Activated effector memory CD4-positive, alpha-beta T cell treated with anti-CD3 and anti-CD28 coated beads, Interleukin-2, amount 50 U/mL, for 16 hours (primary cell): ENCODE results near the gene COL5A2.

Source experiments
- DNase-seq: peaks from one replicate; pipeline ENCODE4 v3.0.0-alpha.2; 2020

Gene COL5A2

DNA sequence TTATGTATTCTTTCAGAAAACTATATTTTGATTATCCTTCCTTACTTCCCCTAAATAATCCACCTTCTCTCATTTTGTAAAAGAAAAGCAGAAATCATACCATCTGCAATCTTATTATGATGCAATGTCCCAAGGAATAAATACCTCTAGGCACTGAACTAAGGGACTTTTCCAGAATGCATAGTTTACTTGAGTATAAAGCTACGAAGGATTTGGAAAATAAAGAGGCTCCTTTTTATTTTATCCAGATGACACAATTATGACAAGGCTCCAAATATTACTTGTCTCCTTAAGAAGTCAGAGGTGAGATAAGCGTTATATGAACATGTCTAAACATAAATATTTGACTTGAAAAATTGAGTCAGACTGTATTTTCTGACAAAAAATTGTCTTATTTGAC lies 133.2 kb downstream of the COL5A2 start:
- no peak for DNase-seq

DNA sequence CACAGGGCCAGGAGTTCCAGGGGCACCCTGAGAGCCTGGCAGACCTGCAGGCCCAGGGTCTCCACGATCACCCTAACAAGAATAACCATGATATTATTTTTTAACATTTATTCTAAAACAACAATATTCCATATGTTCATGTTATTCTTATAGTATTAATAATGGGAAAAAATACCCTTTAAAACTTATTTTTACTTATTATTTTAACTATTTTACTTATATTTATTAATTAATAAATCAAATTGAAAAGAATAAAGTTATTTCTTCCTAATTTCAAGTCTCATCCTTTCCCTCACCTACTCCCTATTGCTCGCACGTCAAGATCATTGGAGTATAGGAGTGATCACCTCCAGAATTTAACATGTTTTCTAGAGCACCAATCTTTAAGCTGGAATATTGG lies 133.7 kb downstream of the COL5A2 start:
- DNase-seq = no peak

DNA sequence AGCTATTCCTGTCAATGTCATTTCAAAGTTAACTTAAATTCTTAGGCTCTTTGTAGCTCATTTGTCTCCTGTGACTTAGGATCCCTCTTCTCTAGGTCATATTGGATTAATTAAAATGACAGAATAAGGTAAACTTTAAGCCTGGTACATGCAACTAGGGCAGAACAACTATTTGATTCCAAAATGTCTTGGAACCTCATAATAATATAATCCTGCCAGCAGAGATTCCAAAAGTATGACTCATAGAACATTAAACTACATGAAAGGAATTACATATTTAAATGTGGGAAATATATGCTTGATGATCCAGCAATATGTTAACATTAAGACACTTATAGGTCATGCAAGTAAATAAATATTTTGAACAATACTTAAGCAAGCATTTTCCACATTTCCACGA lies 142.0 kb downstream of the COL5A2 start:
- DNase-seq = no peak

- DNase-seq = no peak
Observed at GRCh38 chr2:189024901-189025618, 154.5 kb downstream of the COL5A2 start.

DNA sequence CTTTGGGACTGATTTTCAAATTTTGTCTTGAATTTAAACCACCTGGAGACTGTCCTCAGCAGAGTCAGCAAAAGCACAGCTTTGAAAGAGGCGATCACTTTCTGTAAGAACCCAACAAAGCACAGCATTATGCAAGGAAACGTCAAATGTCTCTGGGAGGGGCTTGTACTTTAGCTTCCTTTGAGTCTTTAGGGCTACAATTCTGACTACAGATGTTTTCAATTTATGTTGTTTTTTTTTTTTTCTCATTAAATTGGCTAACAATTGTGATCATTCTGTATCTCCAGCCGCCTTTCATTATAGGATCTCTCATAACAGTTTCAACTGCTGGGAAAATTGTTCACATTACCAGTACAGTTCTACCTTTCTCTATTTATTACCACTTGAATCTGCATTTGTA lies 157.1 kb downstream of the COL5A2 start:
- no peak for DNase-seq

DNA sequence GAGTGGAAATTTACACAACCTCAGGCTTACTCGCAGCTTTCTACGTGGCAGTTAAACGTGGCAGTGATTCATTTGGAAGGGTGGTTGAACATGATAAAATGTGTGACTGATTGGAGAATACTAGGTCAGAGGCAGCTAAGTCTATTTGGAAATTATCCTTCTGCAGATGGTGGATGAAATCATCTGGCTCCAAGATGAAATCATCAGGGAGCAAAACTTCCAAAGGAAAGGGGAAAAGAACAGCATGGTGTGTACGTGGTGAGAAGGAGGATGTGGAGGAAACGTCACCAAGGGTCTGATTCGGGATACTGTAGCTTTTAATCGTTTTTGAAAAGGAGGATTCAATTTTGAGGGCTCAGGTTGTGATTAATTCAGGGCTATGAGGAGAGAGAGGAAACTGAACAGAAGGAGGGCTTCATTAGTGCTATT lies 157.5 kb downstream of the COL5A2 start:
- DNase-seq = no peak

DNA sequence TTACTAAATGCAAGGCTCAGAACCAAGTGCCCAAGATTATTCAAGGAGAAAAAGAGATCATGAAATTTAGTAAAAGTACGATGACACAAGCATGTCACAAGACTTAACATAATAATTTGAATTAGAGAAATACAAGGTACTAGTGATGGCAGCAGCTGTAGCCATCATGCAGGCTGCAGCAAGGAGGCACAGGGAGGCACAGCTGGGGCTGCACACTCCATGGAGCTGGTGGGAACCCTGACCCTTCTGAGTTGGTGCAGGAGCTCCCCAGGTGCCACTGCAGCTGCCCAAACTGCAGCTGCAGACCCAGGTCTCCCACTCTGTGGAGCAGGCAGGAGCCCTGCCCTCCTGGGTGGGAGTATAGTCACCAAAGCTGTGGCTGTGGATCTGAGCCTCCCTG lies 159.4 kb downstream of the COL5A2 start:
- DNase-seq = no peak

DNA sequence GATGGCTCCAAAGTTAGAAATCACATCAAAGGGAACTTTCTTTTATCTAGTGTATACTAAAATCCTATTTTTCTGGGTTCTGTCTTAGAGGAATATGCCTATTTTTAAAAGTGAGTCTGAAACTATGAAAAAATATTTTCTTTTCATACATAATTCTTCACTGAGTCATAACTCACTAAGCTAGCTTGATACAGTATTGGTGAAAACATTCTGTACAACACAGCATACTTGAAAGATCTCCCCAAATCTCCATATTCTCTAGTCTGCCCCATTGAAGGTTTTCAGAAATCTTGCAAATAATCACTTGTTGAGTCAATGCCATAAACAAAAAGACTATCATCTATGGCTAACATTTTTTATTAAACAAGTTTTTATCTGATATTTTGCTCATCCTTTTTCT lies 160.9 kb downstream of the COL5A2 start:
- no peak for DNase-seq

DNA sequence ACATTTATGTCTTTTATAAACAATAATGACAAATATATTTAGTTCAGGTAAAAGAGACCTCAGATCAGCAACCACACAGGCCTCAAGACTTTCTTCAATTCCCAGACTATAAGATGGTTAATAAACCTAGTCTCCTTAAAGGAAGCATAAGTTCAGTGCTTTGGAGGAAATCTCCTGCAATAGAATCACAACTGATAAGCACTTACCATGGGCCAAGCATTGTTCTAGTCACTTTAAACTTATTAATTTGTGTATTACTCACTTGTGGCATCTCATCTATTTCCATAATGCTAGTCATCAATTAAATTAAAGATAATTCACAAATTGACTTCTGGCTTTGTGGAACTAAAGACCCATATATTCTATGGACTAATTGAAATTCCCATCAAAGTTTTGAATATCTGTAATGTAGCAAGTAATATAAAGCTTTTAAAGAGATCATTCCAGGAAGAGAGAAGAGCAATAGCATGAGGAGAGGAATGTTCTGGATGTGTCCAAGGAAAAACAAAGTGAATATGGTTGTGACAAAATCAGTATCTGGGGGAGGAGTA lies 163.2 kb downstream of the COL5A2 start:
- DNase-seq = no peak

- DNase-seq = no peak
Observed at GRCh38 chr2:189015359-189015758, 164.2 kb downstream of the COL5A2 start.

DNA sequence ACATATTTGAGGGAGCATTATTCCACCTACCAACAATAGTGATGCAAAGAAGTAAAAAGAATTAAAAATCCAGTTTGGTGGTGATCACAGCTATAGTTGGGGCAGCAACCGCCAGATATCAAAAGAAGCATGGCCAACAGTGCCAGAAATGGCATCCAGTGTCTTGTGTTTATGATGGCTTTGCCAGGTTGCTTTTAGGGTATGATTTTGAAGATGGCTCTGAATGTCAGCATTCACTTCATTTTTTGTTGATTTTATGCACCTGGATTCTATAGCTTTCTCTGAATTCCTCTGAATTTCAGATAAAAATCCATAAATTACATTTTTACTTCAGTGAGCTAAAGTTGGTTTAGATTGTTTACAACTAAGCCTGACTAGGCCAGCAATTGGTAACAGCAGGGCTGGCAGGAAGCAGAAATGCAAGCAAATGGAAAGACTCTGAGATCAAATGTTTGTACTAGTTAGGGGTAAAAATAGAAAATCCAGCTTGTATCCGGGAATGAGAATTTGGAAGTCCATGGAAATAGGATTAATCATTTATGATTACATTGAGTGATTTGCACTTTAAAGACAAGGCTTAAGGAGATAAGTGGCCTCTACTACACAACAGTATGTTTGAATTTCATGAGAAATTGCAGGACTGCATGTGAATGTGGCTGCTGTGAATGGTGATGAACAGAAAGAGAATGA lies 165.0 kb downstream of the COL5A2 start:
- DNase-seq = no peak

GRCh38 chr2:189013671-189014448 lies 165.7 kb downstream of the COL5A2 start:
- no peak for DNase-seq

DNA sequence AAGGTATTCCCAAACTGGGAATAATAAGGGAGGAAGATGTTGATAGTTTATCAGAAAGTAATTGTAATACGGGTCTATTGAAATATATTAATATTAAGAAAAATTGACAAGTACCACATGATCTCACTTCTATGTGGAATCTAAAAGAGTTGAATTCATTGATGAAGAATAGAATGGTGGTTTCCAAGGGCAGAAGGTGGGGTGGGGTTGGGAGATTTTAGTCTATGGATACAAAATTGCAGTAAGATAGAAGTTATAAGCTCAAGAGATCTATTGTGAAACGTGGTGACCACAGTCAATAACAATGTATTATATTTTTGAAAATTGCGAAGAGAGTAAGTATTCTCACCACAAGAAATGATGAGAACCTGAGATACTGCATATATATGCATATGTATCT lies 166.5 kb downstream of the COL5A2 start:
- DNase-seq = no peak

GRCh38 chr2:189012351-189012750 lies 167.2 kb downstream of the COL5A2 start:
- DNase-seq = no peak

- DNase-seq = no peak
Observed at GRCh38 chr2:189010536-189010935, 169.0 kb downstream of the COL5A2 start.

GRCh38 chr2:189008555-189009262 lies 170.9 kb downstream of the COL5A2 start:
- DNase-seq = no peak

DNA sequence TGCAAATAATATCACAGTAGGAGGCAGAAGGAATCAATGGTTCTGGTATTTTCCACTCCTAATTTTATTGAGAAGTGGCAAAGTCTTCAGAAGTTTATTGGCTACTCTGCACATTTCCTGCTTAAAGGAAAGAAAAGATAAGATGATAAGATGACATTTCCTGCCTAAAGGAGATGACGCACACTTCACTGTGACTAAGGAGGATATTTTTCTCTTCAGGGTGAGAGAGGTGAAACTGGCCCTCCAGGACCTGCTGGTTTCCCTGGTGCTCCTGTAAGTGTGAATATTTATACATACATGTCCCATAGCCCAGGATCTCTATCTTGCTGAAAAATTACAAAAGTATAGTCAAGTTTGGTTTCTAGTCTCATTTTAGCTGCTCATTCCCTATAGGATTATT lies 177.5 kb downstream of the COL5A2 start:
- DNase-seq = no peak

GRCh38 chr2:189000221-189000620 lies 179.3 kb downstream of the COL5A2 start:
- no peak for DNase-seq

DNA sequence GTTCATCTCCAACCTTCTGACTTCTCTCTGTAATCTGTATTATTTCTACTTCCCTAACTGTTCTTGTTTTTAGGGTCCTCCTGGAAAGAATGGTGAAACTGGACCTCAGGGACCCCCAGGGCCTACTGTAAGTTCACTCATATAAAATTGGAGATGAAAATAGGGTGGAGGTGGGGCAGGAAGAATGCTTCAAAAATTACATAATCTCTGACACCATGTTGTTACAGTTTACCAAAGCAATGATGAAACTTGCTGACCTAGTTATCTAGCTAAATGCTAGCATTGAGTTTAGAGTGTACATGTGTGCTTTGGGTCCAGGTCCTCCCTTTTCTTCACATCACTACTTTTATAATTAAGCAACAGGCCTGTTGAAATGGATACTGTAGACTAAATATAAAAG lies 182.3 kb downstream of the COL5A2 start:
- no peak for DNase-seq

DNA sequence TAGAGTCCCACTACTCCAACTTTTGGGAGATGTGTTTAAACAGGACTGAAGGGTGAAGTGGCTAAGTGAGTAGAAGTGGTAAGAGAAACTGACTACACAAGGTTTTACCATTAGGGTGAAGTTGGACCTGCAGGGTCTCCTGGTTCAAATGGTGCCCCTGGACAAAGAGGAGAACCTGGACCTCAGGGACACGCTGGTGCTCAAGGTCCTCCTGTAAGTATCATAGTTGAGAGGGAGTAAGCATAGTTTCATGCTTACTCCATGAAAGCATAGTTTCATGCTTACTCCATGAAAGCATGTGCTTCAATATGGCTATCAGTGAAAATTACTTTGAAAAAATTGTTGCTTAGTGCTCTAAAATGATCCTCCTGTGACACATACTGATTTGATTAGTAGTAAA lies 186.3 kb downstream of the COL5A2 start:
- no peak for DNase-seq

DNA sequence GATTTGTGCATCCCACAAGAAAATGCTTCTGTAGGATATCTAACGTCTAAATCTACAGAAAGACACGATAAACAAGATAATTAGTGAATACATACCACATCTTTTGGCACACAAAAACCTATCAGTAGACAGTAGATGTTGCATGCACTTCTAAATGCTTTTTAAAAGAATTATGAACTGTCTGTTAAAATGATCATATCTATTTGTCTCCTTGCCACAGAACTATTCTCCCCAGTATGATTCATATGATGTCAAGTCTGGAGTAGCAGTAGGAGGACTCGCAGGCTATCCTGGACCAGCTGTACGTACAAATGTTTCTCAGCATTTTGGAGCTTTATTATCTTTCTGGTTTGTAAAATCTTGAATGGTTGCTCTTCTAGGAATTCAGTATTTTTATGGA lies 192.7 kb downstream of the COL5A2 start:
- DNase-seq = no peak

- no peak for DNase-seq
Observed at GRCh38 chr2:188984680-188985079, 194.9 kb downstream of the COL5A2 start.

DNA sequence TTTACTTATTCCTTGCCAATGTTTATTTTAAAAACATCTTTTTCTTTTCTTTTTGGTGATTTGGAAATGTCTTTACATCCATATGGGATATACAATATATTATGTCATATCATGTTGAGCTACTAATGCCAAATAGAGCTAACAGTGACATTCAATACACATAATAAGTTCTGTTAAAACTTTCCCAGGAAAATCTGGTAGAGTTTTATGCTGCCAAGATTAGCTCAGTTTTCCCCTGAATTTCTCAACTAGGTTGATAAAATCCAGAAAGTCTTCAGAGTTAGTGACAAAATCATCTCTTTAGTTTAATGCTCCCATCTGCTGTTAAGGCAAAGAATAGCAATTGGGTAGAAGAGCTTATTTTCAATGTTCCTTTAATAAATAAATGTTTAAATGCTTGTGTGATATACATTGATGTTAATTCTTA lies 195.5 kb downstream of the COL5A2 start:
- no peak for DNase-seq
